Calu3 (cell line): ENCODE measurements around the gene UBA5. TPM values are rescaled to one million over a fixed set of nuclear protein-coding genes. Genes with fewer than 3 reads are reported as not detected.

Source experiments
- BruUV-seq: library from RNA; stranded (reverse); fragments of 400-500 nt; replicated peaks from 2 replicates; lab custom pipeline; 2021; lab: Mats Ljungman, UMichigan
- CTCF ChIA-PET: fragments of 300-600 bp; sonication (Branson Sonifier 250); formaldehyde crosslinking; loops from one replicate; lab custom pipeline; 2022; ENCODE audit warnings: antibody characterized with exemption; lab: Charles Lee
- DNase-seq: peaks from one replicate; pipeline ENCODE4 v3.0.0; 2022
- H3K27ac Mint-ChIP-seq: one replicate; pipeline ENCODE4 v1.8.0; 2022; ENCODE audit warnings: mixed read lengths; ENCODE audit not compliant: unreplicated experiment
- H3K27me3 Mint-ChIP-seq: one replicate; pipeline ENCODE4 v1.8.0; 2022; ENCODE audit warnings: mixed read lengths; ENCODE audit not compliant: unreplicated experiment
- H3K36me3 Mint-ChIP-seq: one replicate; pipeline ENCODE4 v1.8.0; 2022; ENCODE audit warnings: mild to moderate bottlenecking, moderate library complexity, mixed read lengths; ENCODE audit not compliant: insufficient read depth, unreplicated experiment
- H3K4me1 Mint-ChIP-seq: one replicate; pipeline ENCODE4 v1.8.0; 2022; ENCODE audit warnings: mild to moderate bottlenecking, low read depth, mixed read lengths; ENCODE audit not compliant: unreplicated experiment
- H3K4me3 Mint-ChIP-seq: one replicate; pipeline ENCODE4 v1.8.0; 2022; ENCODE audit warnings: mild to moderate bottlenecking, low read depth, moderate library complexity, mixed read lengths; ENCODE audit not compliant: unreplicated experiment
- H3K9me3 Mint-ChIP-seq: one replicate; pipeline ENCODE4 v1.8.0; 2022; ENCODE audit warnings: low read depth, mixed read lengths; ENCODE audit not compliant: unreplicated experiment
- intact Hi-C: fragments of 100-400 bp; cut with micrococcal nuclease; formaldehyde crosslinking; loops from one replicate; pipeline ENCODE4 v1.10.0; 2022; ENCODE audit not compliant: unreplicated experiment
- total RNA-seq: library from RNA; stranded (reverse); gene quantifications from 2 replicates; pipeline ENCODE4 v1.2.3, GENCODE V29; 2022
- TF ChIP-seq, protein P1 (sequence below): fragments of 200-600 bp; IDR thresholded peaks from one replicate; pipeline ENCODE4 v1.8.0; 2022; ENCODE audit warnings: antibody characterized with exemption; ENCODE audit not compliant: unreplicated experiment

Gene UBA5
- total RNA-seq, 1 experiment from 2014 or later, result 65.5 TPM

GRCh38 chr3:132655471-132655870, 4.7 kb upstream of the UBA5 start:
- Mint-ChIP-seq H3K27ac (no peak overlapping the region), H3K4me1 (peaks cover 8% of the 10 kb centered on the region), H3K27me3 (no peaks in the 10 kb centered on the region), H3K4me3 (no peak overlapping the region), H3K9me3 (no peaks in the 10 kb centered on the region), H3K36me3 (peaks cover 16% of the 10 kb centered on the region)
- CTCF ChIA-PET, result no interaction called here
- no TSS peak for BruUV-seq
- intact Hi-C loops, result loop anchor here (10.0 kb wide), 1 partner anchor 401 kb away; no protein-coding TSS in a partner anchor
- TF ChIP-seq, protein P1, sequence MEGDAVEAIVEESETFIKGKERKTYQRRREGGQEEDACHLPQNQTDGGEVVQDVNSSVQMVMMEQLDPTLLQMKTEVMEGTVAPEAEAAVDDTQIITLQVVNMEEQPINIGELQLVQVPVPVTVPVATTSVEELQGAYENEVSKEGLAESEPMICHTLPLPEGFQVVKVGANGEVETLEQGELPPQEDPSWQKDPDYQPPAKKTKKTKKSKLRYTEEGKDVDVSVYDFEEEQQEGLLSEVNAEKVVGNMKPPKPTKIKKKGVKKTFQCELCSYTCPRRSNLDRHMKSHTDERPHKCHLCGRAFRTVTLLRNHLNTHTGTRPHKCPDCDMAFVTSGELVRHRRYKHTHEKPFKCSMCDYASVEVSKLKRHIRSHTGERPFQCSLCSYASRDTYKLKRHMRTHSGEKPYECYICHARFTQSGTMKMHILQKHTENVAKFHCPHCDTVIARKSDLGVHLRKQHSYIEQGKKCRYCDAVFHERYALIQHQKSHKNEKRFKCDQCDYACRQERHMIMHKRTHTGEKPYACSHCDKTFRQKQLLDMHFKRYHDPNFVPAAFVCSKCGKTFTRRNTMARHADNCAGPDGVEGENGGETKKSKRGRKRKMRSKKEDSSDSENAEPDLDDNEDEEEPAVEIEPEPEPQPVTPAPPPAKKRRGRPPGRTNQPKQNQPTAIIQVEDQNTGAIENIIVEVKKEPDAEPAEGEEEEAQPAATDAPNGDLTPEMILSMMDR, result no peak
- no peak for DNase-seq

DNA sequence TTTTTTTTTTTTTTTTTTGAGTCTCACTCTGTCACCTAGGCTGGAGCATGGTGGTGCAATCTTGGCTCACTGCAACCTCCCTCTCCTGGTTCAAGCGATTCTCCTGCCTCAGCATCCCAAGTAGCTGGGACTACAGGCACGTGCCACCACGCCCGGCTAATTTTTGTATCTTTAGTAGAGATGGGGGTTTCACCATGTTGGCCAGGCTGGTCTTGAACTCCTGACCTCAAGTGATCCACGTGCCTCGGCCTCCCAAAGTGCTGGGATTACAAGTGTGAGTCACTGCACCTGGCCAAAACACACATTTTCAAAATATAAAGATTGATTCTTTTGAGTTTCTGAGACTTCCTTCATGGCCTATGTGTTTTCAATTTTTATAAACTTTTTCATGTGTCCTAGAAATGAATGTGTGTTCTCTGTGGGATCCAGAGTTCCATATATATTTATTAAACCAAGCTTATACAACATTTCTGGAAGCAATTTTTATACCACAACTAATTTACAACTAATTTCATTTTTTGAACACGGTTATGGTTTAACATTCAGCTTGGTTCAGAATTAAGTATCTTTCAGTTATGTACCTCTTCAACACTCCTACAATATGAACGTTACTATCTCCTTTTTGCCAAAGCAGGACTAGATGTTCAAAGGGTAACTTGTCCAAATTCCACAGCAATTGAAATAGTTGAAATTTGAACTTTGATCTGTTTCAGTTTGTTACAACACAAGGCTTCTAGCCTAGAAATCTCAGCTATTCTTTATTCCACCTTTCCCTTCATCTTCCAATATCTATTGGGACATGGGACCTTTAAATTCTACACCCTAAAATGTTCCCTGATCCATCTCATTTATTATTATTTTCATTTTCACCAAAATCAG, 2.0 kb upstream of the UBA5 start:
- peak overlapping the region; percentile 89 for H3K27ac Mint-ChIP-seq
- H3K27me3 Mint-ChIP-seq, result no peaks in the 10 kb centered on the region
- H3K4me3 Mint-ChIP-seq, result peak overlapping the region; percentile 97
- H3K9me3 Mint-ChIP-seq, result no peaks in the 10 kb centered on the region
- peaks cover 27% of the 10 kb centered on the region for H3K36me3 Mint-ChIP-seq
- BruUV-seq, result no TSS peak
- intact Hi-C loops, result loop anchor here (10.0 kb wide), 1 partner anchor 403 kb away; no protein-coding TSS in a partner anchor
- peaks cover 25% of the 10 kb centered on the region for H3K4me1 Mint-ChIP-seq
- DNase-seq, result no peak
- CTCF ChIA-PET, result interaction anchor here (0.6 to 2.0 kb wide), 5 partner anchors 15 to 1278 kb away, joined by 3 to 8 read pairs (median 3); partner anchors contain the start of gene ACP3
- TF ChIP-seq, protein P1, result no peak

DNA sequence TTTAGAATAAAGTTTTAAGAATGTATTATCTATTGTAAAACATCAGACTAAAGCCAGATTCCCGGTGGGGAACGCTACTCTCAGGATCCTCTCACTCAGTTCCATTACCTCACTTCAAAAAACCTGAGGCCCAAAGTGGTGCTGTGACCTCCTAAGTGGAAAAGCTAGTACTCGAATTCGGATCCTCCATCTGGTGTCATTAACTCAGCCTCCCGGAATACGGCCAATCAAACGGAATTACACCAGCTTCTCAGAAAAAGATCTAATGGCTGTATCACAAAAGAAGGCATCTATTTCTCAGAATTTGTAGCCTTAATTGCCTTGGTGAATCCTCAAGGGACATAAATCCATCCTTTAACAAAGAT, 1.1 kb upstream of the UBA5 start:
- peak overlapping the region; percentile 97 for H3K4me3 Mint-ChIP-seq
- no peak for DNase-seq
- CTCF ChIA-PET, result interaction anchor here (0.7 to 2.0 kb wide), 8 partner anchors 12 to 919 kb away, joined by 3 to 8 read pairs (median 4); partner anchors contain the start of gene ACKR4
- H3K27ac Mint-ChIP-seq, result peak overlapping the region; percentile 89
- peaks cover 27% of the 10 kb centered on the region for H3K36me3 Mint-ChIP-seq
- intact Hi-C loops, result loop anchor here (10.0 kb wide), 1 partner anchor 404 kb away; no protein-coding TSS in a partner anchor
- H3K4me1 Mint-ChIP-seq, result peaks cover 25% of the 10 kb centered on the region
- BruUV-seq, result no TSS peak
- TF ChIP-seq, protein P1, result no peak
- H3K27me3 Mint-ChIP-seq, result no peaks in the 10 kb centered on the region
- no peaks in the 10 kb centered on the region for H3K9me3 Mint-ChIP-seq

- CTCF ChIA-PET, result interaction anchor here (0.7 to 2.0 kb wide), 10 partner anchors 11 to 919 kb away, joined by 3 to 8 read pairs (median 3); partner anchors contain the start of gene ACKR4
- intact Hi-C loops, result loop anchor here (10.0 kb wide), 1 partner anchor 405 kb away; no protein-coding TSS in a partner anchor
- peak within 1 kb of the TSS; percentile 89 for H3K27ac Mint-ChIP-seq
- TF ChIP-seq, protein P1, result peak; percentile 74
- peaks cover 31% of the 10 kb centered on the region for H3K4me1 Mint-ChIP-seq
- H3K9me3 Mint-ChIP-seq, result no peaks in the 10 kb centered on the region
- H3K27me3 Mint-ChIP-seq, result no peaks in the 10 kb centered on the region
- TSS peak; percentile 50 for BruUV-seq
- peaks cover 27% of the 10 kb centered on the region for H3K36me3 Mint-ChIP-seq
- H3K4me3 Mint-ChIP-seq, result peak within 1 kb of the TSS; percentile 97
- peak; percentile 78 for DNase-seq
Measured at GRCh38 chr3:132659365-132660051, 621 bp upstream of the UBA5 start, which contains the start of gene ACAD11. Gene ACAD11, minus strand, starts transcription at chr3:132659809. Its CDS starts 58 bp downstream, at chr3:132659751.
